Measurements from ENCODE around the gene SLIT3. TPM values are rescaled to one million over a fixed set of nuclear protein-coding genes. Genes with fewer than 3 reads are reported as not detected.

Gene SLIT3
- total RNA-seq, 6 experiments from 2014 or later: 0.31 to 1.2 (median 0.65) TPM

DNA sequence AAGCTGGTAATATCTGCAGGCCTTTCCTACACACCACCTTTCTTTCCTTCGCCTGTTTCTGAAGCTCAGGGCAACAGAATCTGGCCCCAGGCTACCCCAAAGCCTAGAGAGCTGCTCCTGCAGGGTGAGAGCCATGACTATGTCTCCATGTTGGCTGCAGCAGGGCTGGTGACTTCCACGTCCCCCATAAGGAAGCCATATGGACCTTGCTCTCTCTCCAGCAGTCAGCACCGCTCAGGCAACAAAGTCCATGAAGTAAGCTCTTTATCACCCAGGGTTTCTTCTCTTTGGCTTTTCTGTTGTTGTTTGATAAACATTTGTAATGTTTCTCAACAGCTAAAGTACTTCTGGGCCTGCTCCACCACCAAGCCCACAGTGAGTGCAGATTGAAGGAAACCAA is 125.2 kb downstream of the SLIT3 start:
- TF ChIP-seq, protein P1, sequence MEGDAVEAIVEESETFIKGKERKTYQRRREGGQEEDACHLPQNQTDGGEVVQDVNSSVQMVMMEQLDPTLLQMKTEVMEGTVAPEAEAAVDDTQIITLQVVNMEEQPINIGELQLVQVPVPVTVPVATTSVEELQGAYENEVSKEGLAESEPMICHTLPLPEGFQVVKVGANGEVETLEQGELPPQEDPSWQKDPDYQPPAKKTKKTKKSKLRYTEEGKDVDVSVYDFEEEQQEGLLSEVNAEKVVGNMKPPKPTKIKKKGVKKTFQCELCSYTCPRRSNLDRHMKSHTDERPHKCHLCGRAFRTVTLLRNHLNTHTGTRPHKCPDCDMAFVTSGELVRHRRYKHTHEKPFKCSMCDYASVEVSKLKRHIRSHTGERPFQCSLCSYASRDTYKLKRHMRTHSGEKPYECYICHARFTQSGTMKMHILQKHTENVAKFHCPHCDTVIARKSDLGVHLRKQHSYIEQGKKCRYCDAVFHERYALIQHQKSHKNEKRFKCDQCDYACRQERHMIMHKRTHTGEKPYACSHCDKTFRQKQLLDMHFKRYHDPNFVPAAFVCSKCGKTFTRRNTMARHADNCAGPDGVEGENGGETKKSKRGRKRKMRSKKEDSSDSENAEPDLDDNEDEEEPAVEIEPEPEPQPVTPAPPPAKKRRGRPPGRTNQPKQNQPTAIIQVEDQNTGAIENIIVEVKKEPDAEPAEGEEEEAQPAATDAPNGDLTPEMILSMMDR (IDR thresholded peaks at IDR 0.05): no peak
- no peak for TF ChIP-seq POLR2A (IDR thresholded peaks at IDR 0.05)
- H3K4me1 ChIP-seq: no peaks in the 10 kb centered on the region
- no peaks in the 10 kb centered on the region for H3K27me3 ChIP-seq
- intact Hi-C loops (cut with DNase I): no loop called here
- no peak overlapping the region for H3K27ac ChIP-seq
- WGBS (ENCODE audit: insufficient coverage, low coverage, low lambda C conversion rate, missing lambda C conversion rate): 57% methylated on average over 3 of the region's 3 CpGs
- no peaks in the 10 kb centered on the region for H3K36me3 ChIP-seq
- ATAC-seq (no peak), DNase-seq (no peak)
- no peak overlapping the region for H3K4me3 ChIP-seq
- no peaks in the 10 kb centered on the region for H3K9me3 ChIP-seq

DNA sequence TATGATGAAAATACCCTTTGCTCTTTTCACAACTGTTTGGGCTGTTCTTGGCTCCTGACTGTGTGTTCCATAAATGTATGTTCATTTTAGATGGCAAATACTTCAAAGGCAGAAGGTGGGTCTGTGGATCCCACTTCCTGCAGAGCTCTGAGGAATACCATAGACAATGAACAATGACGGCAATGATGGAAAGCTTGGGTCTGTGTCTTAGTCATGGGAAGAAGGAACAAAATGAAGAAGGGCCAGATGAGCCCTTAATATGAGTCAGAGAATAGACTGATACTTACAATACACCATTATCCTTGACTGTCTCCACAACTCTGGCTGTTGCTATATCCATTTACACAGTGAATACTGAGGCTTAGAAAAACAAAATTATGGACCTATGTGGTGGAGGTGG is 126.0 kb downstream of the SLIT3 start:
- TF ChIP-seq POLR2A (IDR thresholded peaks at IDR 0.05): no peak
- TF ChIP-seq, protein P1 (IDR thresholded peaks at IDR 0.05): no peak
- H3K4me3 ChIP-seq: no peak overlapping the region

DNA sequence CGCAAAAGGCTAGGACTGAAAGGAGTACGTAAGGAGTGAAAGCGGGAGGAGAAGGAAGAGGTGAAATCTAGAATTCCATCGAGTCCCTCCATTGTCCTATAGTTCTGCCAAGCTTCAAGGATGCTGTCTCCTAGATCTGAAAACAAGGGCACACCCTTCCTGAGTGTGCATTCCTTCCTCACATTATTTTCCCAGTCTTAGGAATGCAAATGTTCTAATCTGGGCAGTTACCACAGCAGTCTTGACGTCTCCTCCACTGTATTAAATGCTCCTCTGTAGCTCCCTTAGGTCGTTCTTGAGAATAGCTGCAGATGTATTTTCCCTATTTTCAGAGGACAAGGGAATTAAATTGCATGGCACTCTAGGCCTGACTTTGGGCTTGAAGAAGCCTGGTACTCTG is 127.6 kb downstream of the SLIT3 start:
- TF ChIP-seq, protein P1 (IDR thresholded peaks at IDR 0.05): no peak
- no peak for TF ChIP-seq POLR2A (IDR thresholded peaks at IDR 0.05)
- no peaks in the 10 kb centered on the region for H3K27me3 ChIP-seq
- DNase-seq (no peak), ATAC-seq (no peak)
- H3K4me1 ChIP-seq: no peaks in the 10 kb centered on the region
- no peak overlapping the region for H3K4me3 ChIP-seq
- H3K36me3 ChIP-seq: no peaks in the 10 kb centered on the region
- no peaks in the 10 kb centered on the region for H3K9me3 ChIP-seq
- H3K27ac ChIP-seq: no peak overlapping the region
- intact Hi-C loops (cut with DNase I): no loop called here
- 62% methylated on average over 5 of the region's 6 CpGs for WGBS (ENCODE audit: insufficient coverage, low coverage, low lambda C conversion rate, missing lambda C conversion rate)

More for the DNA sequence above, 126.0 kb downstream of the SLIT3 start:
- ATAC-seq: no peak
- Histone ChIP-seq H3K4me1 (no peaks in the 10 kb centered on the region), H3K36me3 (no peaks in the 10 kb centered on the region), H3K27me3 (no peaks in the 10 kb centered on the region), H3K9me3 (no peaks in the 10 kb centered on the region), H3K27ac (no peak overlapping the region)
- 69% methylated on average over 1 of the region's 1 CpG for WGBS (ENCODE audit: insufficient coverage, low coverage, low lambda C conversion rate, missing lambda C conversion rate)
- DNase-seq: no peak
- intact Hi-C loops (cut with DNase I): no loop called here

DNA sequence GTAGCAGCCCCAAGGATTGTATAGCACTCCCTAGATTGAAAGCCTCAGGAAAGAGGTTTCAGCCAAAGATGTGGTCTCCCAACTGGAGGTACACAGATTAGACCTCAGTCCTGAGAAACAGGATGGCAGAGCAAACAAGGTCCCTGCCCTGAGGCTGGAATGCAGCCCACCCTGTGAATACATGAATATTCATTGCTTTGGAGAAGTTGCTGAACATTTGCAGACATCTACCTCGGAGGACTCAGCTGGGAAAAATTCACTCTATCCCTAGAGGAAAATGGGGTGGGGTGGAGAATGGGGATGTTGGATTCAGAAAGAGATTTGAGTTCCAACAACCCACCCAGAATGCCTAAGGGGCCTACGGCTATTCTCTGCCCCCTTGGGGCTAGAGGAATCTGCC is 129.4 kb downstream of the SLIT3 start:
- intact Hi-C loops (cut with DNase I): no loop called here
- WGBS (ENCODE audit: insufficient coverage, low coverage, low lambda C conversion rate, missing lambda C conversion rate): 30% methylated on average over 2 of the region's 2 CpGs
- no peak for ATAC-seq

More for the DNA sequence above, 129.4 kb downstream of the SLIT3 start:
- DNase-seq: no peak
- H3K27ac ChIP-seq: no peak overlapping the region
- no peaks in the 10 kb centered on the region for H3K36me3 ChIP-seq
- H3K4me3 ChIP-seq: no peak overlapping the region
- no peak for TF ChIP-seq POLR2A (IDR thresholded peaks at IDR 0.05)
- TF ChIP-seq, protein P1 (IDR thresholded peaks at IDR 0.05): no peak
- no peaks in the 10 kb centered on the region for H3K4me1 ChIP-seq
- H3K9me3 ChIP-seq: no peaks in the 10 kb centered on the region
- no peaks in the 10 kb centered on the region for H3K27me3 ChIP-seq

All from right lobe of liver (tissue), 6 donors.